GM23338 (cell line): ENCODE results near the gene AKNAD1.

Experiments
- CREB1 ChIP-seq: fragments of 250-450 bp; sonication (Bioruptor Pico); IDR thresholded peaks from 2 replicates; pipeline ENCODE4 v1.5.0; 2020; ENCODE audit warnings: low read depth, mild to moderate bottlenecking, moderate library complexity
- EZH2 ChIP-seq: fragments of 200-600 bp; sonication (generic); IDR thresholded peaks from one replicate; pipeline ENCODE4 v1.8.0; 2017; ENCODE audit warnings: antibody characterized with exemption, mild to moderate bottlenecking, low read depth; ENCODE audit not compliant: unreplicated experiment
- EZH2phosphoT487 ChIP-seq: fragments of 200-600 bp; sonication (generic); IDR thresholded peaks from one replicate; pipeline ENCODE4 v1.8.1; 2018; ENCODE audit warnings: antibody characterized with exemption; ENCODE audit not compliant: unreplicated experiment
- JUNB ChIP-seq: IDR thresholded peaks from one replicate; pipeline ENCODE4 v1.6.1; 2016; ENCODE audit warnings: antibody characterized with exemption; ENCODE audit not compliant: unreplicated experiment
- NANOG ChIP-seq: IDR thresholded peaks from 2 replicates; pipeline ENCODE4 v1.6.1; 2016; ENCODE audit warnings: antibody characterized with exemption, borderline replicate concordance
- POLR2AphosphoS5 ChIP-seq: IDR thresholded peaks from 2 replicates; pipeline ENCODE4 v1.6.1; 2016; ENCODE audit warnings: antibody characterized with exemption, low read depth
- STAT1 ChIP-seq: IDR thresholded peaks from one replicate; pipeline ENCODE4 v1.6.1; 2016; ENCODE audit warnings: antibody characterized with exemption; ENCODE audit not compliant: unreplicated experiment
- TF ChIP-seq, protein P1 (sequence below), 2 experiments: fragments of 200-600 bp in 1 of 2; sonication (generic) in 1 of 2; conservative IDR thresholded peaks; 2 replicates each; pipeline versions ENCODE4 v1.5.1 to v1.6.1; 2016 to 2017; ENCODE audit warnings: antibody characterized with exemption in 2 of 2, low read depth in 2 of 2, mild to moderate bottlenecking in 2 of 2, moderate library complexity in 1 of 2
- TF ChIP-seq, protein P2 (sequence below): IDR thresholded peaks from 2 replicates; pipeline ENCODE4 v1.6.1; 2016; ENCODE audit warnings: antibody characterized with exemption
- TF ChIP-seq, protein P3 (sequence below): IDR thresholded peaks from one replicate; pipeline ENCODE4 v1.6.1; 2018; ENCODE audit warnings: antibody characterized with exemption; ENCODE audit not compliant: unreplicated experiment

DNA sequence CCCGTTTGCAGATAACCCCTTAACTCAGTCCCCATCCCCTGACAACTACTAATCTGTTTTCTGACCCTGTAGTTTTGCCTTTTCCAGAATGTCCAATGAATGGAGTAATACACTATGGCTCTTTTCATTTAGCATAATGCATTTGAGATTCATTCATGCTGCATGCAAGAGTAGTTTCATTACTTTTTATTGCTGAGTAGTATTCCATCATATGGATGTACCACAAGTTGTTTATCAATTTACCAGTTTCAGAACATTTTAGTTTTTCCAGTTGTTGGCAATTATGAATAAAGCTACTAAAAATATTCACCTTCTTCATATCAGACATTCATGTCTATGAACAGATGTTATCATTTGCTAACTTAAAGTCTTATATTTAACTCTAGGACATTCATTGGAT lies 65.1 kb downstream of the AKNAD1 start:
- TF ChIP-seq, protein P1, sequence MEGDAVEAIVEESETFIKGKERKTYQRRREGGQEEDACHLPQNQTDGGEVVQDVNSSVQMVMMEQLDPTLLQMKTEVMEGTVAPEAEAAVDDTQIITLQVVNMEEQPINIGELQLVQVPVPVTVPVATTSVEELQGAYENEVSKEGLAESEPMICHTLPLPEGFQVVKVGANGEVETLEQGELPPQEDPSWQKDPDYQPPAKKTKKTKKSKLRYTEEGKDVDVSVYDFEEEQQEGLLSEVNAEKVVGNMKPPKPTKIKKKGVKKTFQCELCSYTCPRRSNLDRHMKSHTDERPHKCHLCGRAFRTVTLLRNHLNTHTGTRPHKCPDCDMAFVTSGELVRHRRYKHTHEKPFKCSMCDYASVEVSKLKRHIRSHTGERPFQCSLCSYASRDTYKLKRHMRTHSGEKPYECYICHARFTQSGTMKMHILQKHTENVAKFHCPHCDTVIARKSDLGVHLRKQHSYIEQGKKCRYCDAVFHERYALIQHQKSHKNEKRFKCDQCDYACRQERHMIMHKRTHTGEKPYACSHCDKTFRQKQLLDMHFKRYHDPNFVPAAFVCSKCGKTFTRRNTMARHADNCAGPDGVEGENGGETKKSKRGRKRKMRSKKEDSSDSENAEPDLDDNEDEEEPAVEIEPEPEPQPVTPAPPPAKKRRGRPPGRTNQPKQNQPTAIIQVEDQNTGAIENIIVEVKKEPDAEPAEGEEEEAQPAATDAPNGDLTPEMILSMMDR (conservative IDR thresholded peaks at IDR 0.05; ENCODE audit: low read depth in 2 of 2) = no peak
- TF ChIP-seq CREB1 (CRISPR knock-in tag) = no peak
- TF ChIP-seq, protein P2, sequence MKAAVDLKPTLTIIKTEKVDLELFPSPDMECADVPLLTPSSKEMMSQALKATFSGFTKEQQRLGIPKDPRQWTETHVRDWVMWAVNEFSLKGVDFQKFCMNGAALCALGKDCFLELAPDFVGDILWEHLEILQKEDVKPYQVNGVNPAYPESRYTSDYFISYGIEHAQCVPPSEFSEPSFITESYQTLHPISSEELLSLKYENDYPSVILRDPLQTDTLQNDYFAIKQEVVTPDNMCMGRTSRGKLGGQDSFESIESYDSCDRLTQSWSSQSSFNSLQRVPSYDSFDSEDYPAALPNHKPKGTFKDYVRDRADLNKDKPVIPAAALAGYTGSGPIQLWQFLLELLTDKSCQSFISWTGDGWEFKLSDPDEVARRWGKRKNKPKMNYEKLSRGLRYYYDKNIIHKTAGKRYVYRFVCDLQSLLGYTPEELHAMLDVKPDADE = no peak
- TF ChIP-seq STAT1 = no peak
- no peak for TF ChIP-seq POLR2AphosphoS5
- TF ChIP-seq EZH2 = no peak
- TF ChIP-seq EZH2phosphoT487 = no peak
- TF ChIP-seq, protein P3, sequence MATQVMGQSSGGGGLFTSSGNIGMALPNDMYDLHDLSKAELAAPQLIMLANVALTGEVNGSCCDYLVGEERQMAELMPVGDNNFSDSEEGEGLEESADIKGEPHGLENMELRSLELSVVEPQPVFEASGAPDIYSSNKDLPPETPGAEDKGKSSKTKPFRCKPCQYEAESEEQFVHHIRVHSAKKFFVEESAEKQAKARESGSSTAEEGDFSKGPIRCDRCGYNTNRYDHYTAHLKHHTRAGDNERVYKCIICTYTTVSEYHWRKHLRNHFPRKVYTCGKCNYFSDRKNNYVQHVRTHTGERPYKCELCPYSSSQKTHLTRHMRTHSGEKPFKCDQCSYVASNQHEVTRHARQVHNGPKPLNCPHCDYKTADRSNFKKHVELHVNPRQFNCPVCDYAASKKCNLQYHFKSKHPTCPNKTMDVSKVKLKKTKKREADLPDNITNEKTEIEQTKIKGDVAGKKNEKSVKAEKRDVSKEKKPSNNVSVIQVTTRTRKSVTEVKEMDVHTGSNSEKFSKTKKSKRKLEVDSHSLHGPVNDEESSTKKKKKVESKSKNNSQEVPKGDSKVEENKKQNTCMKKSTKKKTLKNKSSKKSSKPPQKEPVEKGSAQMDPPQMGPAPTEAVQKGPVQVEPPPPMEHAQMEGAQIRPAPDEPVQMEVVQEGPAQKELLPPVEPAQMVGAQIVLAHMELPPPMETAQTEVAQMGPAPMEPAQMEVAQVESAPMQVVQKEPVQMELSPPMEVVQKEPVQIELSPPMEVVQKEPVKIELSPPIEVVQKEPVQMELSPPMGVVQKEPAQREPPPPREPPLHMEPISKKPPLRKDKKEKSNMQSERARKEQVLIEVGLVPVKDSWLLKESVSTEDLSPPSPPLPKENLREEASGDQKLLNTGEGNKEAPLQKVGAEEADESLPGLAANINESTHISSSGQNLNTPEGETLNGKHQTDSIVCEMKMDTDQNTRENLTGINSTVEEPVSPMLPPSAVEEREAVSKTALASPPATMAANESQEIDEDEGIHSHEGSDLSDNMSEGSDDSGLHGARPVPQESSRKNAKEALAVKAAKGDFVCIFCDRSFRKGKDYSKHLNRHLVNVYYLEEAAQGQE = no peak
- TF ChIP-seq JUNB = no peak
- TF ChIP-seq NANOG = no peak
